Activated naive CD8-positive, alpha-beta T cell treated with anti-CD3 and anti-CD28 coated beads, Interleukin-2, amount 10 ng/mL, durations not matched to agents 7 days and 5 days (primary cell): Measurements from ENCODE around the gene NELFB. TPM values are rescaled to one million over a fixed set of nuclear protein-coding genes. Genes with fewer than 3 reads are reported as not detected.

Experiments used
- ATAC-seq: fragments of 150-1000 bp; cut with Tn5 transposase; one replicate; pipeline ENCODE4 v1.10.0; 2021; ENCODE audit warnings: low read depth, moderate library complexity
- POLR2A ChIA-PET: fragments of 350-600 bp; sonication (Branson Sonifier 250); formaldehyde crosslinking; loops from one replicate; lab custom pipeline; 2021; ENCODE audit warnings: antibody characterized with exemption; lab: Charles Lee
- DNase-seq: peaks from one replicate; pipeline ENCODE4 v3.0.0; 2021
- H3K27ac Mint-ChIP-seq: one replicate; pipeline ENCODE4 v1.8.0; 2022; ENCODE audit warnings: mild to moderate bottlenecking, mixed read lengths
- H3K27me3 Mint-ChIP-seq: one replicate; pipeline ENCODE4 v1.8.0; 2022; ENCODE audit warnings: mild to moderate bottlenecking, moderate library complexity, mixed read lengths
- H3K36me3 Mint-ChIP-seq: one replicate; pipeline ENCODE4 v1.8.0; 2021; ENCODE audit warnings: mild to moderate bottlenecking, mixed read lengths
- H3K4me1 Mint-ChIP-seq: one replicate; pipeline ENCODE4 v1.8.0; 2021; ENCODE audit warnings: mixed read lengths
- H3K4me3 Mint-ChIP-seq: one replicate; pipeline ENCODE4 v1.8.0; 2022; ENCODE audit warnings: mild to moderate bottlenecking, moderate library complexity, mixed read lengths
- H3K9me3 Mint-ChIP-seq: one replicate; pipeline ENCODE4 v1.8.0; 2021; ENCODE audit warnings: mixed read lengths
- total RNA-seq, 2 experiments: library from RNA; stranded (reverse); gene quantifications; one replicate each; pipeline ENCODE4 v1.2.3, GENCODE V29; 2021

The NELFB gene
- total RNA-seq, 2 experiments from 2014 or later: 58.7 to 63.1 TPM

- POLR2A ChIA-PET: interaction anchor here (1.5 kb wide), 1 partner anchor 112 kb away, joined by 6 read pairs; no protein-coding TSS in a partner anchor
Measured at GRCh38 chr9:137300567-137301080, 45.5 kb downstream of the NELFB start.

DNA sequence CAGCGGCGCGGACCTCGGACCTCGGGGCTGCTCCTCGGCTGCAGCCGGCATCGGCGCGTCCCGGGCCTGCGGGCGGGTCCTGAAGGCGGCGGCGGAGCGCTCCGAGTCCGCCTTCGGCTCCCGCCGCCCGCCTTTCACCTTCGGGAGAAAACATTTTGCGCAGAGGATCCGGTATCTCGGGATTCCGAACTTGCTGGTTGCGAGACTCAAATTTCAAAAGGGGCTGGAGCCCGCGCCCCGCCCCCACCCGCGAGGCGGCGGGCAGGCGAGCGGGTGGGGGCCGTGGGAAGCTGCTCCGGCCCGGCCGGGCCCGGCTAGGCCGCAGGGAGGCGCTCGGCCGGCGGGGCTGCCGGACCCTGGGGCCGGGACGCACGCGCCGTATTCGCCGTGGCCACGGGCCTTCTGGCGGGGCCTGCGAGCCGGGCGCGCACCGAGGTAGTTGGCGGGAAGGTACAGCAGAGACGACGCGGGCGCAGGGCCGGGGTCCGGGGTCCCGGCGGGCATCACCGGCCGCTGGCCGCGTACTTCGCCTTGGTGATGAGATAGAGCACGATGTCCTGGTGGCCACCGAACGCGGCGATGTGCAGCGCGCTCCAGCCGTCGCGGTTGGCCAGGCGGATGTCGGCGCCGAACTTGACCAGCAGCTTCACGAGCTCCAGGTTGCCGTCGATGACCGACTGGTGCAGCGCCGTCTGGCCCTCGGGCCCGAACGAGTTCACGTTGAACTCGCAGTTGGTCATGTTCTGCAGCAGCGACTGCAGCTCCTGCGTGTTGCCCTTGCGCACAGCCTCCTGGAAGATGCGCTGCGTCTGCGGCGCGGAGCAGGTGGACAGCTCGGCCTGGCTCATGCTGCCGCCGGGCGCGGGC lies 46.2 kb downstream of the NELFB start:
- DNase-seq (peak; percentile 62), ATAC-seq (no peak)
- Mint-ChIP-seq H3K9me3 (no peaks in the 10 kb centered on the region), H3K36me3 (no peaks in the 10 kb centered on the region), H3K4me3 (peak overlapping the region; percentile 79), H3K27me3 (peaks cover 41% of the 10 kb centered on the region), H3K27ac (no peak overlapping the region), H3K4me1 (peaks cover 9% of the 10 kb centered on the region)
- POLR2A ChIA-PET: interaction anchor here (0.6 to 1.9 kb wide), 8 partner anchors 7 to 111 kb away, joined by 3 to 7 read pairs (median 4); partner anchors contain the start of gene TUBB4B

More at GRCh38 chr9:137300567-137301080, 45.5 kb downstream of the NELFB start:
- DNase-seq (no peak), ATAC-seq (no peak)
- Mint-ChIP-seq H3K36me3 (no peaks in the 10 kb centered on the region), H3K9me3 (no peaks in the 10 kb centered on the region), H3K27ac (no peak overlapping the region), H3K4me3 (peak overlapping the region; percentile 79), H3K27me3 (peaks cover 42% of the 10 kb centered on the region), H3K4me1 (peaks cover 9% of the 10 kb centered on the region)

DNA sequence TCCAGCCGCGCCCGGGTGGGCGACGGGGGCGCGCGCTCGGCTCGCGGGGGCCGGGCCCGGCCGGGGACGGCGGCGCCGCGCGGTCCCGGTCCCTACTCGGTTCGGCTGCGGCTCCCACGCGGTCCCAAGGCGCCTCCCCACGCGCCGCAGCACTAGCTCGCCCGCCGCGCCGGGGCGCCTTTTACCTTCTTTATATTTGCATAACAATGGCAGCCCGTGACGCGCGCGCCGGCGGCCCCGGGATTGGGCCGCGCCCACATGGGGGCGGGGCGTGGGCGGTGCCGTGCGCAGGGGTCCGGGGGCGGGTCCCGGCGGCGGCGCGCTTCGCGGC lies 47.0 kb downstream of the NELFB start, which contains the start of gene NRARP:
Gene NRARP, minus strand, starts transcription at position 154 of the 331 bp plus-strand sequence. CDS start 343 bp downstream, outside the sequence.
- peak; percentile 66 for ATAC-seq
- H3K27me3 Mint-ChIP-seq: peaks cover 34% of the 10 kb centered on the region
- no peak within 1 kb of the TSS for H3K27ac Mint-ChIP-seq
- H3K4me1 Mint-ChIP-seq: peaks cover 6% of the 10 kb centered on the region
- no peaks in the 10 kb centered on the region for H3K36me3 Mint-ChIP-seq
- DNase-seq: peak; percentile 97
- H3K4me3 Mint-ChIP-seq: peak within 1 kb of the TSS; percentile 55
- no peaks in the 10 kb centered on the region for H3K9me3 Mint-ChIP-seq
- POLR2A ChIA-PET: interaction anchor here (0.6 to 2.3 kb wide), 9 partner anchors 8 to 121 kb away, joined by 3 to 9 read pairs (median 5); partner anchors contain the start of genes EXD3, NOXA1 and TUBB4B

DNA sequence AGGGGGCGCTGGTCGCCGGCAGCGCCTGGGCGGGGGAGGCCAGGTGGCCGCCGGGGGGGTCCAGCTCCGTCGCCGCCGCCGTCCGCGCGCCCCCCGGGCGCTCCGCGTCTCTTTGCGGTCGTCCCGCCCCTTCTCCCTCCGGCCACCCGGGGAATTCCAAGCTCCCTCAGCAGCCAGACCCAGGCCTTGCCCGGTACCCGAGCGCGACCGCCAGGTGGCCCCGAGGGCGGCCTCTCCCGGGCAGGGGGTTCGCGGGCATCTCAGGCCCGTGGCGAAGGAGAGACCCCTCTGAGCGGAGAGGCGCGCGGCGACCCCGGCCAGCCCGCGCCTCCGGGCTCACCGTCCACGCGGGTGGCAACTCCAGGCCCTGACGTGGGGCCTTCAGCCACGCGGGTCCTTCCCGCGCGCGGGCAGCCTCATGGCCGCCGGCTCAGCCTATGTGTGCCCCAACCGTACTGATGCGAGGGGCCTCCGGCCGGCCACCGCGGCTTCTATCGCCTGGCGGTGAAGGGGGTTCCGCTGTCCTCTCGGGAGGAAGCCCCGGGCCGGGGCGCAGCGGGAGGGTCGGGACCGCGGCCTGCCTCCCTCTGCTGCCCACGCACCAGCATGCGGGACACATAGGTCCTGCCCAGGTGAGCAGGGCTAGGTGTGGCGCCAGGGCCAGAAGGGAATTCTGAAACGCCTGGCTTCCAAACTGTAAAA lies 47.5 kb downstream of the NELFB start:
- POLR2A ChIA-PET: interaction anchor here (0.7 to 2.3 kb wide), 7 partner anchors 9 to 121 kb away, joined by 3 to 9 read pairs (median 3); partner anchors contain the start of genes EXD3, NOXA1 and TUBB4B
- no peaks in the 10 kb centered on the region for H3K9me3 Mint-ChIP-seq
- ATAC-seq: peak; percentile 17
- H3K36me3 Mint-ChIP-seq: no peaks in the 10 kb centered on the region
- no peak for DNase-seq
- H3K27ac Mint-ChIP-seq: no peak overlapping the region
- peaks cover 29% of the 10 kb centered on the region for H3K27me3 Mint-ChIP-seq
- peaks cover 8% of the 10 kb centered on the region for H3K4me1 Mint-ChIP-seq
- H3K4me3 Mint-ChIP-seq: no peak overlapping the region

DNA sequence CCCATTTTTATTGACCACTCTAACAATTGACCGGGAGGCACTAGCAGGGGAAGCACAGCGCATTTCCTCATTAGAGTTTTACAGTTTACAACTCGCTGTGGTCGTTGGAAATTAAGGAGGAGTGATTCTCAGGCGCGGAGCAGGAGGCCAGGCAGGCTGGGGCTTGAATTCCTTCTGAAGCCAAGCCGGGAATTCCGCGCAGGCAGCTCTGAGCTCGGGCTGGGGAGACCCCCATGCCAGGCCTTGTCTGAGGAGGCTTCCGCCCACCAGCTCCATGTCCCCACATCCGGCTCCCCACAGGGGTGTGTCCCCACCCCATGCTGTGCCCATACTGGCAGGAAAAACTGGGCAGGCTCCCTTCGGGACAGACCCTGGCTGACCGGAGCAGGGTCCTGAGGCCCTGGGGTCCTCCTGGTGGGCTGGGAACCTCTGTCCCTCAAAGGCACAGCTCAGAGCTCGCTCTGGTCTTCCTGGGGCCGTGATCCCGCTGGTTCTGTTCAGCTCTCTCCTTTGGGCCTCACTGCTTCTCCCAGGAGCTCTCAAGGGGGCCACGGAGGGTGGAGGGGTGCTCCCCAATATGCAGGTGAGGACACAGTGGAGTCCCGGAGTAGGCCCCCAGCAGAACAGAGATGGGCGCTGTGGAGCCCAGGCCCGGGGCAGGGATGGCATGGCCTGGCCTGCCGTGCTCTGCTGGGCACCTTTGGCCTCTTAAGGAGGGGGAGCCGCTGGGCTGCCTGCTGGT lies 48.2 kb downstream of the NELFB start:
- H3K4me3 Mint-ChIP-seq: no peak overlapping the region
- no peaks in the 10 kb centered on the region for H3K36me3 Mint-ChIP-seq
- peak overlapping the region; percentile 67 for H3K27ac Mint-ChIP-seq
- ATAC-seq (no peak), DNase-seq (peak; percentile 49)
- POLR2A ChIA-PET: interaction anchor here (0.7 to 2.3 kb wide), 6 partner anchors 13 to 120 kb away, joined by 3 to 9 read pairs (median 6); partner anchors contain the start of genes EXD3, NOXA1 and TUBB4B
- peaks cover 25% of the 10 kb centered on the region for H3K27me3 Mint-ChIP-seq
- H3K4me1 Mint-ChIP-seq: peaks cover 8% of the 10 kb centered on the region
- no peaks in the 10 kb centered on the region for H3K9me3 Mint-ChIP-seq

- Mint-ChIP-seq H3K27ac (peak overlapping the region; percentile 67), H3K36me3 (no peaks in the 10 kb centered on the region), H3K4me3 (no peak overlapping the region), H3K27me3 (peaks cover 19% of the 10 kb centered on the region), H3K9me3 (no peaks in the 10 kb centered on the region), H3K4me1 (peaks cover 8% of the 10 kb centered on the region)
- POLR2A ChIA-PET: interaction anchor here (0.9 to 2.3 kb wide), 4 partner anchors 12 to 119 kb away, joined by 4 to 9 read pairs (median 6); partner anchors contain the start of genes EXD3 and NOXA1
- peak; percentile 37 for DNase-seq
- ATAC-seq: no peak
Measured at GRCh38 chr9:137303893-137304382, 48.8 kb downstream of the NELFB start.

GRCh38 chr9:137304383-137305059 lies 49.4 kb downstream of the NELFB start:
- peaks cover 8% of the 10 kb centered on the region for H3K4me1 Mint-ChIP-seq
- no peak overlapping the region for H3K27ac Mint-ChIP-seq
- POLR2A ChIA-PET: interaction anchor here (1.9 to 2.1 kb wide), 2 partner anchors 16 to 20 kb away, joined by 4 to 7 read pairs; no protein-coding TSS in a partner anchor
- no peaks in the 10 kb centered on the region for H3K36me3 Mint-ChIP-seq
- peaks cover 15% of the 10 kb centered on the region for H3K27me3 Mint-ChIP-seq
- no peak for ATAC-seq
- no peak overlapping the region for H3K4me3 Mint-ChIP-seq
- no peaks in the 10 kb centered on the region for H3K9me3 Mint-ChIP-seq
- peak; percentile 37 for DNase-seq

DNA sequence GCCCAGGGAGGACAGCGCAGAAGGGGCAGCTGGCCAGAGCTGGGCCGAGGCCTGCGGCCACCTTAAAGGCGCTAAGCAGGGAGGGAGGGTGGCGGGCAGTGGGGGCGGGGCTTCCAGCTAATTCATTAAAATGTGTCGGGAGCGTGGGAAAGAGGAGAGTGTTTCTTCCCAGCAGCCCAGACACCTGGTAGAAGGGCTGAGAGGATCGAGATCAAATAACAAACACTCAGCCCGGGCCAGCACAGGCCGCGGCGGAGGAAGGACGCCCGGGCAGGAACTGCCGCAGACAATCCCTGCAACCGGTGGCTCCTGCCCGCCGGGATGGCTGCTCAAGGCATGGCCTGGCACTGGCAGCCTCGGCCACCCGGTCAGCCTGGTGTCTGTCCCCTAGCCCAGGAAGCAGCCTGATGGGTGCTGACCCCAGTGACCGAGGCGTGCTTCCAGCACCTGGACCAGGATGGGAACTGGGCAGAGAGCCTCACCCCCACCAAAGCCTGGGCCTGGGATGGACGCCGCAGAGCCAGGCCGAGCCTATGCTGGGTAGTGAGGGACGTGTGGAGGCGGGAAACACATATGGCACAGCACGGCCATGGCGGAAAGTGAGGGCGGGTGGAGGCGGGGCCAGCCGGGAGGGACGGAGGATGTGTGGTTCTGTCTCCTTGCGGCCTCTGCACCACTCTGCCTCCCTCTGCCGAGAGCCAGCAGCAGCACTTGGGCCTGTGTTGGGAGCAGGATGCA lies 50.1 kb downstream of the NELFB start:
- peak overlapping the region; percentile 37 for H3K4me3 Mint-ChIP-seq
- POLR2A ChIA-PET: interaction anchor here (1.7 to 2.1 kb wide), 3 partner anchors 15 to 19 kb away, joined by 4 to 8 read pairs (median 7); no protein-coding TSS in a partner anchor
- ATAC-seq (peak; percentile 80), DNase-seq (peak; percentile 79)
- H3K9me3 Mint-ChIP-seq: no peaks in the 10 kb centered on the region
- H3K27ac Mint-ChIP-seq: peak overlapping the region; percentile 85
- peaks cover 9% of the 10 kb centered on the region for H3K27me3 Mint-ChIP-seq
- H3K4me1 Mint-ChIP-seq: peaks cover 6% of the 10 kb centered on the region
- no peaks in the 10 kb centered on the region for H3K36me3 Mint-ChIP-seq

GRCh38 chr9:137305798-137306065 lies 50.6 kb downstream of the NELFB start:
- ATAC-seq: no peak
- Mint-ChIP-seq H3K4me3 (peak overlapping the region; percentile 37), H3K36me3 (no peaks in the 10 kb centered on the region), H3K4me1 (peaks cover 5% of the 10 kb centered on the region), H3K27ac (peak overlapping the region; percentile 85), H3K9me3 (no peaks in the 10 kb centered on the region), H3K27me3 (peaks cover 4% of the 10 kb centered on the region)
- DNase-seq: no peak
- POLR2A ChIA-PET: interaction anchor here (1.1 to 1.7 kb wide), 2 partner anchors 11 to 15 kb away, joined by 8 to 16 read pairs; no protein-coding TSS in a partner anchor

DNA sequence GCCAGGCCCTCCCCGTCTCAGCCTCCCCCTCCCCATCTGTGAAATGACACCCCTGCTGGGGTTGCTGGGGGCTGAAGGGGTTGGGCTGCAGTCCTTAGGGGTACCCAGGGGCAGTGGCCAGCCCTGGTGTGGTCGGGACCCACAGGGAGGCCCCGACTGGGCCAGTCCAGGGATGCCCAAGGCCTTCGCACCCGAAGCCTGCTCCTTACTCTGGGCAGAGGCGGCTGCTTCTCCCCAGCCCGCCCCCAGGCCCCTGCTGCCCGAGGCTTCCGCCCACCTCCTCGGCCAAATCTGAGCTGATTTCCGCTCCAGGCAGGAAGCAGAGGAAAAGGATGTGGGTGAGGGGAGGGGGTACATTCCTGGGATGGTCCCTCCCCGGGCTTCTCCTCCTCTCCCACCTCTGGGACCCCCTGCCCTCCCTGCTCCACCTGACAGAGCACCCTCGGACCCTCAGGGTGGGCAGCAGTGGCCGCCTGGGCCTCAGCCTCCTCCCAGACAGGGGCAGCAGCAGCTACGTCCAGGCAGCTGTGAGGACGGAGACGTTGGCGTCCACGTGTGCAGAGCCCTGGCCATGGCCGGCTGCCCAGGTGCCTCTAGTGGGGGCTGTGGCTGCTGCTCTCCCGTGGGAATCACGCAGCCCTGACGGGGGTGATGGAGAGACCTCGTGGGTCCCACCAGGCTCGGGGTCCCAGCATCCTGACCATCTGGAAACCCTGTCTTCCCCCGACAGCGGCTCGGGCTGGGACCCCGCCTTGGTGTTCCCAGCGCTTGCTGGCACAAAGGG lies 51.1 kb downstream of the NELFB start:
- DNase-seq (no peak), ATAC-seq (peak; percentile 5)
- Mint-ChIP-seq H3K36me3 (no peaks in the 10 kb centered on the region), H3K4me1 (peaks cover 4% of the 10 kb centered on the region), H3K27ac (peak overlapping the region; percentile 42), H3K9me3 (no peaks in the 10 kb centered on the region), H3K4me3 (peak overlapping the region; percentile 37), H3K27me3 (peaks cover 3% of the 10 kb centered on the region)
- POLR2A ChIA-PET: interaction anchor here (1.1 to 1.7 kb wide), 2 partner anchors 10 to 14 kb away, joined by 8 to 16 read pairs; no protein-coding TSS in a partner anchor
